Heart left ventricle (tissue), 16 donors: ENCODE data around the gene HGS. TPM values are rescaled to one million over a fixed set of nuclear protein-coding genes. Genes with fewer than 3 reads are reported as not detected.

ENCODE experiments used
- ATAC-seq, 4 donors: fragments of 200-7000 bp; cut with Tn5 transposase; one replicate each; pipeline ENCODE4 v1.9.1; 2020 to 2022; ENCODE audit warnings: moderate library complexity in 4 of 4, mild to moderate bottlenecking in 3 of 4, moderate number of reproducible peaks in 1 of 4
- DNase-seq, 5 donors: peaks; one replicate each; pipeline ENCODE4 v3.0.0-alpha.2; 2020
- H3K27ac ChIP-seq, 12 donors: fragments of 200-600 bp; sonication (generic) in 4 of 12; one replicate each; pipeline versions ENCODE4 v1.5.0 to v1.8.0; 2016 to 2022; ENCODE audit warnings: mild to moderate bottlenecking in 2 of 12
- H3K27me3 ChIP-seq, 9 donors: fragments of 200-600 bp; sonication (generic) in 2 of 9; one replicate each; pipeline versions ENCODE4 v1.5.1 to v1.8.0; 2016 to 2022; ENCODE audit warnings: mild to moderate bottlenecking in 3 of 9
- H3K36me3 ChIP-seq, 9 donors: fragments of 200-600 bp; sonication (generic) in 2 of 9; one replicate each; pipeline versions ENCODE4 v1.5.0 to v1.8.0; 2018 to 2022; ENCODE audit warnings: mild to moderate bottlenecking in 2 of 9
- H3K4me1 ChIP-seq, 12 donors: fragments of 200-600 bp; sonication (generic) in 4 of 12; one replicate each; pipeline versions ENCODE4 v1.5.0 to v1.8.0; 2016 to 2022; ENCODE audit warnings: mild to moderate bottlenecking in 3 of 12
- H3K4me3 ChIP-seq, 12 donors: fragments of 200-600 bp; sonication (generic) in 4 of 12; one replicate each; pipeline versions ENCODE4 v1.5.0 to v1.8.0; 2017 to 2022; ENCODE audit warnings: mild to moderate bottlenecking in 9 of 12, moderate library complexity in 4 of 12
- H3K9me3 ChIP-seq, 12 donors: fragments of 200-600 bp; sonication (generic) in 4 of 12; one replicate each; pipeline versions ENCODE4 v1.5.0 to v1.8.0; 2016 to 2022; ENCODE audit warnings: mild to moderate bottlenecking in 1 of 12
- POLR2A ChIP-seq, 2 donors: fragments of 450-650 bp; IDR thresholded peaks; one replicate each; pipeline ENCODE4 v1.6.1; 2017; ENCODE audit warnings: antibody characterized with exemption in 2 of 2, mild to moderate bottlenecking in 2 of 2, moderate library complexity in 2 of 2
- WGBS, 4 donors: extraction: QIAGEN DNeasy Blood & Tissue Kit in 2 of 4; methylation state at CpG; one replicate each; pipeline versions ENCODE4 v1.1.5 to v1.1.7; 2013 to 2018; 5-methylcytosine and 5-hydroxymethylcytosine counted together
- intact Hi-C, 10 donors: fragments of 100-400 bp; cut with DNase I; formaldehyde crosslinking; loops; one replicate each; pipeline versions ENCODE4 v1.11.1 to v1.14.2; 2022
- polyA plus RNA-seq, 2 donors: library from polyadenylated mRNA; stranded (reverse); fragments of 200-250 nt; gene quantifications; one replicate each; pipeline ENCODE4 v1.2.3, GENCODE V29; 2013
- total RNA-seq, 9 donors: library from RNA; depleted of rRNA in 2 of 9; stranded (reverse); fragments of >200 nt in 2 of 9; fragmentation: NEBNext Ultra II Directional in 3 of 9; extraction: Animal tissue kit (Norgen Biotek cat#: 25700) in 3 of 9; gene quantifications; one replicate each; pipeline versions ENCODE4 v1.1.0 to v1.2.4, GENCODE V29; 2016 to 2023
- TF ChIP-seq, protein P1 (sequence below), 12 donors: fragments of 200-600 bp; sonication (generic) in 4 of 12; IDR thresholded peaks; one replicate each; pipeline versions ENCODE4 v1.5.0 to v1.8.0; 2018 to 2022; ENCODE audit warnings: antibody characterized with exemption in 12 of 12, mild to moderate bottlenecking in 5 of 12
- donor health status: ischemic (EF 13 %, LVEDD 7.1; RV severe dilation, severe dysfunction).
- donor health status: healthy with polysubstance abuse.
- donor health status: DM: no; HTN: yes; CAD: no.
- donor health status: DM: no; HTN: no; CAD: no.
- donor health status: ischemic (EF 25% LVEDD 6.9; RV normal size, moderate dysfunction).
- donor health status: ischemic (EF 25% LVEDD 5.7; RV mildly dilated, moderate dysfunction).
- donor health status: healthy.
- donor health status: DM: yes; HTN: yes; CAD: no.
- donor health status: ischemic (EF 35%, LVEDD 5.7; RV mildly dilated, moderate dysfunction).
- donor health status: nonischemic (EF 11% LVEDD 7.7; RV severe dilation, severe dysfunction).
- donor health status: DM: yes; HTN: yes; CAD: no.
- donor health status: PGD.
- donor health status: ischemic (EF 29% LVEDD 5.4; RV normal size, mild dysfunction).
- donor health status: nonischemic (EF 23%, LVEDD 6.1; RV moderate dilation, normal function).

HGS gene
- total and polyA plus RNA-seq, 11 donors: 37.4 to 90.8 (median 44.7) TPM

GRCh38 chr17:81701288-81702071, 17.7 kb downstream of the HGS start:
- DNase-seq: no peak
- Histone ChIP-seq H3K9me3 (no peaks in the 10 kb centered on the region), H3K4me3 (peak overlapping the region in 10 of 12 donors; percentile 66 to 99 (median 88)), H3K27me3 (no peaks in the 10 kb centered on the region), H3K4me1 (peaks cover 0 to 48% (median 31%) of the 10 kb centered on the region in 12 donors), H3K27ac (peak overlapping the region in 2 of 12 donors; percentile 91 to 94), H3K36me3 (peaks cover 4 to 78% (median 68%) of the 10 kb centered on the region in 9 donors)
- TF ChIP-seq, protein P1, sequence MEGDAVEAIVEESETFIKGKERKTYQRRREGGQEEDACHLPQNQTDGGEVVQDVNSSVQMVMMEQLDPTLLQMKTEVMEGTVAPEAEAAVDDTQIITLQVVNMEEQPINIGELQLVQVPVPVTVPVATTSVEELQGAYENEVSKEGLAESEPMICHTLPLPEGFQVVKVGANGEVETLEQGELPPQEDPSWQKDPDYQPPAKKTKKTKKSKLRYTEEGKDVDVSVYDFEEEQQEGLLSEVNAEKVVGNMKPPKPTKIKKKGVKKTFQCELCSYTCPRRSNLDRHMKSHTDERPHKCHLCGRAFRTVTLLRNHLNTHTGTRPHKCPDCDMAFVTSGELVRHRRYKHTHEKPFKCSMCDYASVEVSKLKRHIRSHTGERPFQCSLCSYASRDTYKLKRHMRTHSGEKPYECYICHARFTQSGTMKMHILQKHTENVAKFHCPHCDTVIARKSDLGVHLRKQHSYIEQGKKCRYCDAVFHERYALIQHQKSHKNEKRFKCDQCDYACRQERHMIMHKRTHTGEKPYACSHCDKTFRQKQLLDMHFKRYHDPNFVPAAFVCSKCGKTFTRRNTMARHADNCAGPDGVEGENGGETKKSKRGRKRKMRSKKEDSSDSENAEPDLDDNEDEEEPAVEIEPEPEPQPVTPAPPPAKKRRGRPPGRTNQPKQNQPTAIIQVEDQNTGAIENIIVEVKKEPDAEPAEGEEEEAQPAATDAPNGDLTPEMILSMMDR (IDR thresholded peaks at IDR 0.05): no peak
- no peak for TF ChIP-seq POLR2A (IDR thresholded peaks at IDR 0.05)
- 68 to 78% (median 72%) methylated on average over 23 of the region's 23 CpGs for WGBS, 4 donors
- no peak for ATAC-seq
- intact Hi-C loops: no loop called here

GRCh38 chr17:81702934-81703746, 19.3 kb downstream of the HGS start, which contains the start of gene MRPL12:
Gene MRPL12, plus strand, starts transcription at chr17:81703367. Its CDS starts 135 bp downstream, at chr17:81703502.
- no peaks in the 10 kb centered on the region for H3K27me3 ChIP-seq
- TF ChIP-seq POLR2A (IDR thresholded peaks at IDR 0.05): peak in 1 of 2 donors; percentile 89
- TF ChIP-seq, protein P1 (IDR thresholded peaks at IDR 0.05): peak in 9 of 12 donors; percentile 13 to 49 (median 32)
- peak within 1 kb of the TSS; percentile 66 to 99 (median 88) for H3K4me3 ChIP-seq
- H3K9me3 ChIP-seq: no peaks in the 10 kb centered on the region
- ATAC-seq: peak; percentile 87 to 95 (median 93)
- 0% methylated on average over 47 to 102 of the region's 102 CpGs for WGBS, 4 donors
- peaks cover 0 to 36% (median 28%) of the 10 kb centered on the region in 12 donors for H3K4me1 ChIP-seq
- intact Hi-C loops: no loop called here
- peak; percentile 94 to 96 (median 95) for DNase-seq
- peak within 1 kb of the TSS; percentile 41 to 97 (median 92) for H3K27ac ChIP-seq
- H3K36me3 ChIP-seq: peaks cover 0 to 78% (median 68%) of the 10 kb centered on the region in 9 donors

GRCh38 chr17:81703747-81704654, 20.2 kb downstream of the HGS start:
- TF ChIP-seq POLR2A (IDR thresholded peaks at IDR 0.05): no peak
- TF ChIP-seq, protein P1 (IDR thresholded peaks at IDR 0.05): no peak
- DNase-seq: no peak
- H3K9me3 ChIP-seq: no peaks in the 10 kb centered on the region
- H3K27me3 ChIP-seq: no peaks in the 10 kb centered on the region
- peaks cover 0 to 36% (median 28%) of the 10 kb centered on the region in 12 donors for H3K4me1 ChIP-seq
- peak overlapping the region; percentile 41 to 97 (median 92) for H3K27ac ChIP-seq
- ATAC-seq: peak in 1 of 4 donors; percentile 23
- intact Hi-C loops: no loop called here
- H3K4me3 ChIP-seq: peak overlapping the region; percentile 66 to 99 (median 88)
- H3K36me3 ChIP-seq: peaks cover 0 to 74% (median 59%) of the 10 kb centered on the region in 9 donors
- WGBS, 4 donors: 21 to 26% (median 23%) methylated on average over 20 to 27 of the region's 27 CpGs
